Effector CD8-positive, alpha-beta T cell (primary cell): ENCODE results near the gene MBLAC1.
"Not testable (repeated sequence)": the region's sequence is repeated elsewhere in the genome, so short reads cannot be mapped to it uniquely, and the experiment has no call there.

Experiments used
- DNase-seq: peaks from one replicate; lab custom pipeline; 2025; lab: John Stamatoyannopoulos, UW

Gene MBLAC1

GRCh38 chr7:100122568-100122967, 4.2 kb upstream of the MBLAC1 start:
- no peak for DNase-seq

GRCh38 chr7:100124301-100125230, 2.2 kb upstream of the MBLAC1 start:
- no peak for DNase-seq

- no peak for DNase-seq
Observed at GRCh38 chr7:100126239-100126930, 382 bp upstream of the MBLAC1 start.

- no peak for DNase-seq
Observed at GRCh38 chr7:100127866-100128636, 1.3 kb downstream of the MBLAC1 start.

- DNase-seq: no peak
Observed at GRCh38 chr7:100128637-100128963, 1.8 kb downstream of the MBLAC1 start.

- not testable (repeated sequence) for DNase-seq
Observed at GRCh38 chr7:100130220-100130607, 3.4 kb downstream of the MBLAC1 start.

- DNase-seq: peak; percentile 76
Observed at GRCh38 chr7:100130608-100131453, 4.1 kb downstream of the MBLAC1 start.

GRCh38 chr7:100132126-100132525, 5.4 kb downstream of the MBLAC1 start:
- DNase-seq: no peak

- DNase-seq: peak; percentile 46
Observed at GRCh38 chr7:100132697-100133151, 6.0 kb downstream of the MBLAC1 start.

GRCh38 chr7:100137851-100138760, 11.3 kb downstream of the MBLAC1 start:
- DNase-seq: no peak

- no peak for DNase-seq
Observed at GRCh38 chr7:100141555-100141949, 14.8 kb downstream of the MBLAC1 start.

- no peak for DNase-seq
Observed at GRCh38 chr7:100142461-100142860, 15.7 kb downstream of the MBLAC1 start.

- DNase-seq: not testable (repeated sequence)
Observed at GRCh38 chr7:100146350-100146749, 19.6 kb downstream of the MBLAC1 start.

- DNase-seq: no peak
Observed at GRCh38 chr7:100147278-100147677, 20.5 kb downstream of the MBLAC1 start.

- no peak for DNase-seq
Observed at GRCh38 chr7:100148225-100148558, 21.4 kb downstream of the MBLAC1 start.

GRCh38 chr7:100148559-100149328, 22.0 kb downstream of the MBLAC1 start, which contains the start of gene LAMTOR4:
TSS of gene LAMTOR4 (plus strand) at chr7:100148918. CDS start at chr7:100148973, 55 bp downstream.
- peak; percentile 96 for DNase-seq

GRCh38 chr7:100152404-100152803, 25.6 kb downstream of the MBLAC1 start:
- DNase-seq: no peak

GRCh38 chr7:100152937-100153666, 26.3 kb downstream of the MBLAC1 start:
- DNase-seq: no peak
